Upper lobe of left lung (tissue), 6 donors: ENCODE data around the gene POFUT2. TPM values are rescaled to one million over a fixed set of nuclear protein-coding genes. Genes with fewer than 3 reads are reported as not detected.

Experiments used
- ATAC-seq, 2 donors: fragments of 200-7000 bp; cut with Tn5 transposase; one replicate each; pipeline ENCODE4 v1.9.1; 2022; ENCODE audit warnings: mild to moderate bottlenecking in 2 of 2, moderate library complexity in 2 of 2; ENCODE audit not compliant: low FRiP score in 2 of 2
- DNase-seq, 2 donors: peaks; one replicate each; pipeline ENCODE4 v3.0.0-alpha.2; 2019 to 2020
- H3K27ac ChIP-seq, 4 donors: fragments of 200-600 bp; sonication (generic); one replicate each; pipeline ENCODE4 v1.5.1; 2016 to 2019
- H3K27me3 ChIP-seq, 4 donors: fragments of 200-600 bp; sonication (generic); one replicate each; pipeline ENCODE4 v1.5.1; 2017 to 2019
- H3K36me3 ChIP-seq, 4 donors: fragments of 200-600 bp; sonication (generic); one replicate each; pipeline ENCODE4 v1.5.1; 2016 to 2019
- H3K4me1 ChIP-seq, 4 donors: fragments of 200-600 bp; sonication (generic); one replicate each; pipeline ENCODE4 v1.5.1; 2018 to 2019
- H3K4me3 ChIP-seq, 4 donors: fragments of 200-600 bp; sonication (generic); one replicate each; pipeline ENCODE4 v1.5.1; 2017 to 2019; ENCODE audit warnings: mild to moderate bottlenecking in 2 of 4, moderate library complexity in 1 of 4
- H3K9me3 ChIP-seq, 4 donors: fragments of 200-600 bp; sonication (generic); one replicate each; pipeline ENCODE4 v1.5.1; 2018 to 2019
- EP300 ChIP-seq, 4 donors: sonication (generic); formaldehyde crosslinking; IDR thresholded peaks; one replicate each; pipeline ENCODE4 v1.5.1; 2017; ENCODE audit warnings: antibody characterized with exemption in 4 of 4, control low read depth in 2 of 4
- POLR2A ChIP-seq, 4 donors: fragments of 450-650 bp; IDR thresholded peaks; one replicate each; pipeline ENCODE4 v1.5.1; 2016 to 2017; ENCODE audit warnings: antibody characterized with exemption in 4 of 4, mild to moderate bottlenecking in 2 of 4
- POLR2AphosphoS5 ChIP-seq, 2 donors: sonication (generic); formaldehyde crosslinking; IDR thresholded peaks; one replicate each; pipeline ENCODE4 v1.5.1; 2017; ENCODE audit warnings: antibody characterized with exemption in 2 of 2
- WGBS, 2 donors: methylation state at CpG; one replicate each; pipeline ENCODE4 v1.1.5; 2017 to 2018; 5-methylcytosine and 5-hydroxymethylcytosine counted together
- total RNA-seq, 6 donors: library from RNA; depleted of rRNA in 4 of 6; stranded (reverse); fragments of >200 nt in 4 of 6; gene quantifications; one replicate each; pipeline versions ENCODE4 v1.1.0 to v1.2.1, GENCODE V29; 2016 to 2021
- TF ChIP-seq, protein P1 (sequence below), 6 experiments: fragments of 450-650 bp in 4 of 6; fragments of 200-600 bp in 2 of 6; sonication (generic) in 2 of 6; IDR thresholded peaks; one replicate each; pipeline ENCODE4 v1.5.1; 2016 to 2019; ENCODE audit warnings: antibody characterized with exemption in 6 of 6
- donor health status: DM: no; HTN: no; CAD: no; lungs with moderate emphysema.
- donor health status: DM: no; HTN: yes; CAD: no; lungs with severe emphysema.

Gene POFUT2
- total RNA-seq, 6 donors from 2014 or later = 19.9 to 89.1 (median 32.5) TPM

DNA sequence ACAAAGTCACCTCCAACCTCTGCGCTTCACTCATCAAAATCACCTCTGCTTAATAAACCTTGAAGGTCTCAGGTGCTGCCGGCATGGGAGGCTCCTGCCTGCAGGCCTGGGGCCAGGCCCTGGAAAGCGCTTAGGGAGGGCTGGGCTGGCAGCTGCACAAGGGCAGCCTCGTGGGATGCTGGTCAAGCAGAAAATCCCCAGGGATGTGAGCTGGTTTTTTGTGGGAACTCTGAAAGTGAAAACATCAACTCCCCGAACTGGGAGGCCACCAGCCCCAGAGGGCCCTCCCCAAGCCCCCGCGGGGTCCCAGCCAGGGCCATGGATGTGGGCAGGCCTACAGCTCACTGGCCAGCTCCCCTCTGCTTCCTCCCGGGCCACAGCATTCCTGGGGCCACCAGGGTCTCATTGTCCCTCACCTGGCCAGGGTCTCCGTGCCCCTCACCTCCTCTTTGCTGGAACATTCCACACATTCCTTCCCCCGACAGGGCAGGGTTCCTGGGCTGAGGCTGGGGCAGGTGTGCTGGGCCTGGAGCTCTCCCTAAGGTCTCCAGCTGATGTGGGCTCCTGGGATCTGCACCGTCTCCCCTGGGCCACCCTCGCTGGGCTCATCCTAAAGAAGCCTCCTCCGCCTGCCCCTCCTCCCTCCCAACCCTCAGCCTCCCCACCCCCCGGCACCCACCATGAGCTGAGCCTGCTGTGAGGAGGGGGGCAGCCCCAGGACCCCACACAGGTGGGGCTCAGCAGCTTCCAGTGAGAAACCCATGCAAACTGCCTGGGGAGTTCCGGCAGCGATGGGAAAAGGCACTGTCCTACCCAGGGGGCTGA, 36.0 kb upstream of the POFUT2 start:
- no peak for ATAC-seq

DNA sequence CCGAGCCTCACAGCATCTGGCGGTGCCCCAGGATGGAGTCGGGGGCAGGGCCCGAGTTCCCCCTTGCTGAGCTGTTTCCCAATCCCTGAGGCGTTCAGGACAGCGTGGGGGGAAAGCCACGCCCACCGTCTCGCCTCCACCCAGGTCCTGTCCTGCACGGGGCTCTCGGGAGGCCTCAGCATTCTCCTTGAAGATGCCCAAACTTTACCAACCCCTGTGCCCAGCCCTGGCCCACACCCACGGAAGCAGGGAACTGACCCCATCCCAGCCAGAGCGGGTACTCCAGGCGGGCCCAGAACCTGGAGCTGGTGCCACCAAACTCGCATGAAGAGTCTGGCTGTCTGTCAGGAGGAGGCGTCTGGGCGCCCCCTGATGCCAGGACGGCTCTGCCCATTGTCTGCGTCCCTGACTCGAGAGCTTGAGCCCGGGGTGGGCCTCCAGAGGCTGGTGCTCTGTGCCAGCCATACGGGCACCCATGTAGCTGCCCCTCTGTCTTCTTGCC, 35.3 kb upstream of the POFUT2 start:
- Histone ChIP-seq H3K27me3 (no peaks in the 10 kb centered on the region), H3K4me3 (no peak overlapping the region), H3K9me3 (no peaks in the 10 kb centered on the region), H3K36me3 (no peaks in the 10 kb centered on the region), H3K27ac (peak overlapping the region; percentile 56 to 96 (median 91)), H3K4me1 (peaks cover 55 to 64% (median 60%) of the 10 kb centered on the region in 4 donors)
- ATAC-seq (peak in 1 of 2 donors; percentile 21), DNase-seq (peak in 1 of 2 donors; percentile 86)
- TF ChIP-seq EP300 (IDR thresholded peaks at IDR 0.05) (no peak), POLR2AphosphoS5 (IDR thresholded peaks at IDR 0.05) (no peak), POLR2A (IDR thresholded peaks at IDR 0.05) (no peak)
- TF ChIP-seq, protein P1, sequence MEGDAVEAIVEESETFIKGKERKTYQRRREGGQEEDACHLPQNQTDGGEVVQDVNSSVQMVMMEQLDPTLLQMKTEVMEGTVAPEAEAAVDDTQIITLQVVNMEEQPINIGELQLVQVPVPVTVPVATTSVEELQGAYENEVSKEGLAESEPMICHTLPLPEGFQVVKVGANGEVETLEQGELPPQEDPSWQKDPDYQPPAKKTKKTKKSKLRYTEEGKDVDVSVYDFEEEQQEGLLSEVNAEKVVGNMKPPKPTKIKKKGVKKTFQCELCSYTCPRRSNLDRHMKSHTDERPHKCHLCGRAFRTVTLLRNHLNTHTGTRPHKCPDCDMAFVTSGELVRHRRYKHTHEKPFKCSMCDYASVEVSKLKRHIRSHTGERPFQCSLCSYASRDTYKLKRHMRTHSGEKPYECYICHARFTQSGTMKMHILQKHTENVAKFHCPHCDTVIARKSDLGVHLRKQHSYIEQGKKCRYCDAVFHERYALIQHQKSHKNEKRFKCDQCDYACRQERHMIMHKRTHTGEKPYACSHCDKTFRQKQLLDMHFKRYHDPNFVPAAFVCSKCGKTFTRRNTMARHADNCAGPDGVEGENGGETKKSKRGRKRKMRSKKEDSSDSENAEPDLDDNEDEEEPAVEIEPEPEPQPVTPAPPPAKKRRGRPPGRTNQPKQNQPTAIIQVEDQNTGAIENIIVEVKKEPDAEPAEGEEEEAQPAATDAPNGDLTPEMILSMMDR (IDR thresholded peaks at IDR 0.05) = no peak
- 31 to 61% methylated on average over 10 to 19 of the region's 22 CpGs for WGBS, 2 donors

More for the DNA sequence above, 36.0 kb upstream of the POFUT2 start:
- H3K4me3 ChIP-seq = no peak overlapping the region
- H3K9me3 ChIP-seq = no peaks in the 10 kb centered on the region
- H3K4me1 ChIP-seq = peaks cover 49 to 62% (median 56%) of the 10 kb centered on the region in 4 donors
- H3K27ac ChIP-seq = peak overlapping the region; percentile 56 to 96 (median 91)
- TF ChIP-seq EP300 (IDR thresholded peaks at IDR 0.05) = no peak
- no peaks in the 10 kb centered on the region for H3K27me3 ChIP-seq
- H3K36me3 ChIP-seq = no peaks in the 10 kb centered on the region
- peak in 1 of 2 donors; percentile 60 for DNase-seq
- WGBS, 2 donors = 78 to 81% methylated on average over 8 to 16 of the region's 16 CpGs

DNA sequence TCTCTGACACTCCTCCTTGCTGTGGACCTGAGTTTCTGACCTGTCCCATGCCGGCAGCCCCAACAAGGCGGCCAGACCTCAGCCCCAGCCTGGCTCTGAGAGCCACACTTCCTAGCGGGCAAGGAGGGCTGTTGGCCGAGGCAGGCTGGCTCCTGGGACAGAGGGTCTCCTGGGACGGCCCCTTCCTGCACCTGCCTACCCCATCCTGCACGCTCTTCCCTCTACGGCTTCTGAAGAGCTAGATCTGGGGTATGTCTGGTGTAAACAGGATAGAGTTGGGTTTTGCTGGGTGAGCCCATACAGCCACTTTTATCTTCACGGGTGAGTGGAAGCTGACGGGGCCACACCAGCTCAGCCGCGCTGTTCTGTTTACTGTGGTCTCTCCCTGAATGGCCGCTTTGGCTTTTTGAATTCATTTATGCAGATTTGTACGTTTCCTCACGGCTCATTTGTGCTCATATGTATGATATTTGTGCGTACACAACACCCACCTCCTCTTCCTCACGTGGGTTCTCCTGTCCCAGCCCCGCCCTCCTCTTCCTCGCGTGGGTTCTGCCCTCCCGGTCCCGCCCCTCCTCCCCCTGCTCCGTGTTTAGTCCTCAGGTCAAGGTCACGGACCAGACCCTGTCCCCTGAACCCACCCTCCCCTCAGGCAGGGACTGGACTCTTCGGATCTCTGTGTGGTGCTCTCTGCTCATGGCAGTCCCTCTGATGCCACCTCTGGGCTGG, 34.7 kb upstream of the POFUT2 start:
- TF ChIP-seq POLR2AphosphoS5 (IDR thresholded peaks at IDR 0.05) (no peak), EP300 (IDR thresholded peaks at IDR 0.05) (no peak), POLR2A (IDR thresholded peaks at IDR 0.05) (no peak)
- TF ChIP-seq, protein P1 (IDR thresholded peaks at IDR 0.05) = no peak
- Histone ChIP-seq H3K4me1 (peaks cover 58 to 70% (median 64%) of the 10 kb centered on the region in 4 donors), H3K36me3 (no peaks in the 10 kb centered on the region), H3K27ac (peak overlapping the region; percentile 85 to 96 (median 91)), H3K27me3 (no peaks in the 10 kb centered on the region), H3K9me3 (no peaks in the 10 kb centered on the region), H3K4me3 (no peak overlapping the region)
- 60 to 63% methylated on average over 24 of the region's 24 CpGs for WGBS, 2 donors
- DNase-seq (peak in 1 of 2 donors; percentile 54), ATAC-seq (no peak)

DNA sequence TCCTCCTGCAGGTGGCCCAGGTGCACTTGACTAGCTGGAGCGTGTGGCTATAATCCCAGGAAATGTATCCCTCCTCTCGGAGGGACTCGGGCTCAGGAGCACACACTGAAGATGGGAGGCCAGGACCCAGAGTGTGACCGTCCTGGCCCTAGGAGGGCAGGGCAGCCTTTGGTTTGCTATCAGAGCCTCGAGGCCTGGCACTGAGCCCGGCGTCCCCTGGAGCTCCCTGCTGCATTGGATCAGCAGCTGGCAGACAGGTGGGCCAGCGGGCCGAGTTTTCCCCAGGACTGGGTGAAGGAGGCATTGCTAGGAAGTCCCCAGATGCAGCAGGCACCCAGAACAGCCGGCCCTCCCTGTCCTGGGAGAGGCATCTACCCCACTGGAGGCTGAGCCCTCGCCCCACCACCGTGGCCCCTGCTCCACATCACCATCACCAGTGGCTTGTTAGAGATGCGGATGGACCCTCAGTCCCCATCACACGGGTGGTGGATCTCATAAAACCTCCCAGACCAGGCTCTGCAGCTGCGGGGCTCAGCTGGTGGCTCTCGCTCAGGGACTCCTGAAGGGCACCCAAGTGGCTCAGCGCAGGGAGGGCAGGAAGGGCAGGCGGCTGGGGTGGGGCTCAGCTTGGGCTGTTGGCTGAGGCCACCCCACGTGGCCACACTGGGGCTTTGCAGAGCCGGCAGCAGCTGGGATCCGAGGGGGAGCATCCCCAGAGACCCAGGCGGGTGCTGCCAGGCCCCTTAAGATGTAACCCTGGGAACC, 32.7 kb upstream of the POFUT2 start:
- peak in 1 of 2 donors; percentile 40 for TF ChIP-seq POLR2AphosphoS5 (IDR thresholded peaks at IDR 0.05)
- TF ChIP-seq POLR2A (IDR thresholded peaks at IDR 0.05) = no peak
- Histone ChIP-seq H3K4me3 (no peak overlapping the region), H3K27me3 (no peaks in the 10 kb centered on the region), H3K4me1 (peaks cover 70 to 77% (median 72%) of the 10 kb centered on the region in 4 donors), H3K9me3 (no peaks in the 10 kb centered on the region), H3K27ac (peak overlapping the region; percentile 85 to 96 (median 91)), H3K36me3 (no peaks in the 10 kb centered on the region)
- DNase-seq (peak in 1 of 2 donors; percentile 75), ATAC-seq (no peak)
- 76% methylated on average over 22 of the region's 22 CpGs; no CpG with 5 or more reads in 1 of the 2 donors for WGBS, 2 donors

DNA sequence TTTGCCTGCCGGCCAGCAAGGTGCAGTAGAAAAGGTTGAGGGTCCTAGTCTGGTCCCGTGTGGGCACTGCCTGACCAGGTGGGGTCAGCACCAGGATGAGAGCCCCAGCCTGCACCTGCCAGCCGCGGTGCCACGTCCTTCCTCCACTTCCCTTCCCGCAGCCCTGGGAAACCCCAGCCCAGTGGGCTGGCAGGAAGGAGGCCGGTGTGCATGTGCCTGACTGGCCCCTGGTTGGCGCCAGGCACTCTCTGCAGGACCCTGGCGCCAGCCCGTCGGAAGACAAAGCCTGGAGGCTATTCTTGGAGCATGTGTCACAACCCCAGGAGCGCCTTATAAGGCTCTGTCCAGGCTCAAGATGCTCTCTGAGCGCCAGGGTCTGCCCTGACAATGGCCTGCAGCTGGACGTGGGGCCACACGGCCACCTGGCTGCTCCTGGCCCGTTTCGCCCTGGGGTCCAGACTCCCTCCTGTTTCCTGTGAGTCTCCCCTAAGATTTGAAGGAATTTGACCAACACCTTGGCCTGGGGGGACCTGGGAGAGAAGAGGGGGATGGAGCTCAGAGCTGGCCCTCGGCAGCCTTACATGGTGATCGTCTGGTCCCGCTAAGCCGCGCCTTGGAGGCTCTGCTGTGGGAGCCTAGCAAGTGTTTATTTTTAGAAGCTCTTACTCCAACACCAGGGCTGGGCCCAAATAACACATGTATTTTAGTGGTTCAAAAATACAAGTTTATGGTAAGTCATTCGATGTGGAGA, 31.9 kb upstream of the POFUT2 start:
- Histone ChIP-seq H3K36me3 (no peaks in the 10 kb centered on the region), H3K4me3 (no peak overlapping the region), H3K27ac (peak overlapping the region; percentile 85 to 96 (median 91)), H3K27me3 (no peaks in the 10 kb centered on the region), H3K4me1 (peaks cover 65 to 70% (median 69%) of the 10 kb centered on the region in 4 donors), H3K9me3 (no peaks in the 10 kb centered on the region)
- 50 to 58% methylated on average over 12 to 19 of the region's 23 CpGs for WGBS, 2 donors
- TF ChIP-seq, protein P1 (IDR thresholded peaks at IDR 0.05) = peak in 2 of 6 experiments; percentile 23 to 34
- TF ChIP-seq EP300 (IDR thresholded peaks at IDR 0.05) (peak; percentile 57 to 91 (median 78)), POLR2A (IDR thresholded peaks at IDR 0.05) (peak in 1 of 4 donors; percentile 47), POLR2AphosphoS5 (IDR thresholded peaks at IDR 0.05) (peak; percentile 71 to 87)
- ATAC-seq (peak in 1 of 2 donors; percentile 54), DNase-seq (peak in 1 of 2 donors; percentile 81)
